GM12878 (cell line): ENCODE data around the gene PAQR7. TPM values are rescaled to one million over a fixed set of nuclear protein-coding genes. Genes with fewer than 3 reads are reported as not detected.

Experiments
- BMI1 ChIP-seq: fragments of 450-650 bp; IDR thresholded peaks from 2 replicates; pipeline ENCODE4 v1.6.1; 2016; ENCODE audit warnings: mild to moderate bottlenecking, moderate library complexity, borderline replicate concordance
- CBX5 ChIP-seq: sonication (generic); IDR thresholded peaks from 2 replicates; pipeline ENCODE4 v1.6.1; 2016; ENCODE audit warnings: low read depth, moderate library complexity, mild to moderate bottlenecking, inconsistent platforms
- CEBPB ChIP-seq, 2 experiments: fragments of 150-350 bp in 1 of 2; IDR thresholded peaks; 2 replicates each; pipeline ENCODE4 v1.6.1; 2012 to 2014; ENCODE audit warnings: low read depth in 2 of 2, low read length in 2 of 2, borderline replicate concordance in 1 of 2, inconsistent platforms in 1 of 2
- CHD4 ChIP-seq: fragments of 200-600 bp; sonication (generic); IDR thresholded peaks from 2 replicates; pipeline ENCODE4 v1.6.1; 2016; ENCODE audit warnings: mild to moderate bottlenecking
- ELK1 ChIP-seq: IDR thresholded peaks from 2 replicates; pipeline ENCODE4 v1.6.1; 2012; ENCODE audit warnings: low read depth, low read length, improper control_type of control experiment
- EP300 ChIP-seq, 2 experiments: fragments of 150-350 bp in 1 of 2; IDR thresholded peaks; 2 replicates each; pipeline ENCODE4 v1.6.1; 2011 to 2012; ENCODE audit warnings: low read depth in 2 of 2, low read length in 2 of 2, borderline replicate concordance in 1 of 2, improper control_type of control experiment in 1 of 2, inconsistent platforms in 1 of 2; ENCODE audit not compliant: control insufficient read depth in 1 of 2
- ESRRA ChIP-seq: IDR thresholded peaks from 2 replicates; pipeline ENCODE4 v1.6.1; 2012; ENCODE audit warnings: mild to moderate bottlenecking, low read length, improper control_type of control experiment
- GABPA ChIP-seq: IDR thresholded peaks from 2 replicates; pipeline ENCODE4 v1.6.1; 2014; ENCODE audit warnings: antibody characterized with exemption, low read depth, mild to moderate bottlenecking, inconsistent platforms
- IRF5 ChIP-seq: fragments of 450-650 bp; IDR thresholded peaks from 2 replicates; pipeline ENCODE4 v1.6.1; 2017; ENCODE audit warnings: borderline replicate concordance
- JUNB ChIP-seq: IDR thresholded peaks from 2 replicates; pipeline ENCODE4 v1.6.1; 2016; ENCODE audit warnings: antibody characterized with exemption, mild to moderate bottlenecking
- MXI1 ChIP-seq: fragments of 150-350 bp; IDR thresholded peaks from 2 replicates; pipeline ENCODE4 v1.6.1; 2011; ENCODE audit warnings: low read depth, mild to moderate bottlenecking, inconsistent platforms, low read length, improper control_type of control experiment
- NFYB ChIP-seq: IDR thresholded peaks from 2 replicates; pipeline ENCODE4 v1.6.1; 2011; ENCODE audit warnings: low read depth, mild to moderate bottlenecking, low read length, improper control_type of control experiment, moderate library complexity; ENCODE audit not compliant: insufficient read depth
- PML ChIP-seq: IDR thresholded peaks from 2 replicates; pipeline ENCODE4 v1.6.1; 2012; ENCODE audit warnings: low read length, inconsistent platforms
- REST ChIP-seq: IDR thresholded peaks from 2 replicates; pipeline ENCODE4 v1.6.1; 2012; ENCODE audit warnings: mild to moderate bottlenecking, low read depth, low read length
- RUNX3 ChIP-seq: IDR thresholded peaks from 2 replicates; pipeline ENCODE4 v1.6.1; 2012; ENCODE audit warnings: low read length, inconsistent platforms
- SREBF2 ChIP-seq: IDR thresholded peaks from 2 replicates; pipeline ENCODE4 v1.6.1; 2012; ENCODE audit warnings: mild to moderate bottlenecking, low read length
- ZNF207 ChIP-seq: fragments of 450-650 bp; IDR thresholded peaks from 2 replicates; pipeline ENCODE4 v1.6.1; 2014; ENCODE audit warnings: antibody characterized with exemption, mild to moderate bottlenecking, borderline replicate concordance
- ZNF622 ChIP-seq: fragments of 450-650 bp; IDR thresholded peaks from 2 replicates; pipeline ENCODE4 v1.6.1; 2017; ENCODE audit warnings: mild to moderate bottlenecking, inconsistent platforms
- polyA plus RNA-seq, 11 experiments: library from polyadenylated mRNA; depleted of rRNA in 4 of 11; unstranded in 6 of 11; stranded (reverse) in 5 of 11; fragments of >200 nt; fragmentation: Nextera tagmentation in 4 of 11; fragmentation: Illumina TruSeq in 1 of 11; extraction: Ambion mirVana in 4 of 11; extraction: Trizol in 1 of 11; gene quantifications; 1 replicate in 1 of 11; 2 replicates in 10 of 11; pipeline versions ENCODE4 v1.2.1 to v1.2.3, GENCODE V29; 2011 to 2016; ENCODE audit warnings: inconsistent platforms in 2 of 11, missing spikeins in 2 of 11, low read depth in 1 of 11
- total RNA-seq, 4 experiments: library from RNA; depleted of rRNA in 3 of 4; stranded (reverse); fragments of >200 nt in 3 of 4; fragmentation: Illumina TruSeq in 1 of 4; extraction: Trizol in 1 of 4; gene quantifications; 2 replicates each; pipeline versions ENCODE4 v1.2.1 to v1.2.3, GENCODE V29; 2013 to 2021
- TF ChIP-seq, protein P1 (sequence below): fragments of 450-650 bp; conservative IDR thresholded peaks from 2 replicates; pipeline ENCODE4 v1.6.1; 2017; ENCODE audit warnings: mild to moderate bottlenecking, moderate library complexity
- TF ChIP-seq, protein P2 (sequence below): fragments of 450-650 bp; IDR thresholded peaks from 2 replicates; pipeline ENCODE4 v1.6.1; 2016; ENCODE audit warnings: mild to moderate bottlenecking

Gene PAQR7
- total and polyA plus RNA-seq, 10 of the 15 experiments (the other 5 are each of a cell fraction or from before 2014, with no cell fraction given): 1.1 to 8.8 (median 5.2) TPM

DNA sequence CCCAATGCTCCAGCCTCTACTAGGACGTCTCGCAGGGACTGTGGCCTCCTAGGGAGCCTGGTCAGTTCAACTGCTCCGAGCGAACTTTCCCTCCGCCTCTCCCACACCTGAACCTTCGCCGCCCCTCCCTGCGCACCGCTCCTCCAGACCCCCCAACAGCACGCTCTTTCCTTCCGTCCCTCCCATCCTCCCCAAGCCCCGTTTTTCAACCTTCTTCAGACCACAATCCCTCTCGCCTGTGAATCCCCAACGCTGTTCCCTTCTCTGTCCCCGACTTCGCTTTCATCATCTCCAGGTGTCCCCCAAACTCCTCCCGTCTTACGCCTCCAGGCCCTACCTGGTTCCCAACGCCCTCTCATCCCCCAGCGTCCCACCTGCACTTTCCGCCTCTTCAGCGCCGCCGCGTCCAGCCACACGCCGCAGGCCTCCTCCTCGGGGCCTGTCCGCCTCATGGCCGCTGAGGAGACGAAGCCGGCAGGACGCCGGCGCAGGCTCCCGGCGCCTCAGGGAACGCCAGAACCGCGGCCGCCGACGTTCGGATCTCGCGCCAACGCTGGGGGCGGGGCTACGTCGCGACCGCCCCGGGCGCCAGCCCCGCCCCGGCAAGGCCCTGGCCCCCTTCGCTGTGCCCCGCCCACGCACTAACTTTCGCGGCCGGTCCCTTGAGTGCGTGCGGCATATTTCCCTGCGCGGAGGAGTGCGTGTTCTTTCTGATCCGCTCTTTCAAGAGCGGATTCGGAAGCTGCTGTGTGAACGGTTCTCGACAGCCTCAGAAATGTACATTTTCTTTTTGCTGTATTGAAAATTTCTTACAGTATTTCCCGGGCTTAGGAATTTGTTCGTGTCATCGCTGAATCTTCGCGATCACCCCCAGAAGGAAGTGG lies 16.4 kb downstream of the PAQR7 start, which contains the start of gene AUNIP (continued):
- no peak for TF ChIP-seq ESRRA
- TF ChIP-seq GABPA: no peak
- no peak; the same call in 1 of the 2 replicates for TF ChIP-seq RUNX3
- TF ChIP-seq CEBPB (IDR thresholded peaks at IDR 0.05; ENCODE audit: borderline replicate concordance in 1 of 2, low read depth in 2 of 2, low read length in 2 of 2): no peak
- TF ChIP-seq EP300 (IDR thresholded peaks at IDR 0.05; ENCODE audit: borderline replicate concordance in 1 of 2, control insufficient read depth in 1 of 2, low read depth in 2 of 2, low read length in 2 of 2): no peak
- TF ChIP-seq BMI1: no peak
- TF ChIP-seq PML: peak; percentile 95; the same call in 1 of the 2 replicates
- TF ChIP-seq ZNF622: no peak
- no peak for TF ChIP-seq SREBF2
- 0 out of 2 replicates have a peak, but pooled peaks have one; percentile 24 for TF ChIP-seq REST
- TF ChIP-seq JUNB: no peak
- no peak for TF ChIP-seq ELK1
- TF ChIP-seq CBX5: no peak
- no peak for TF ChIP-seq NFYB
- TF ChIP-seq, protein P1, sequence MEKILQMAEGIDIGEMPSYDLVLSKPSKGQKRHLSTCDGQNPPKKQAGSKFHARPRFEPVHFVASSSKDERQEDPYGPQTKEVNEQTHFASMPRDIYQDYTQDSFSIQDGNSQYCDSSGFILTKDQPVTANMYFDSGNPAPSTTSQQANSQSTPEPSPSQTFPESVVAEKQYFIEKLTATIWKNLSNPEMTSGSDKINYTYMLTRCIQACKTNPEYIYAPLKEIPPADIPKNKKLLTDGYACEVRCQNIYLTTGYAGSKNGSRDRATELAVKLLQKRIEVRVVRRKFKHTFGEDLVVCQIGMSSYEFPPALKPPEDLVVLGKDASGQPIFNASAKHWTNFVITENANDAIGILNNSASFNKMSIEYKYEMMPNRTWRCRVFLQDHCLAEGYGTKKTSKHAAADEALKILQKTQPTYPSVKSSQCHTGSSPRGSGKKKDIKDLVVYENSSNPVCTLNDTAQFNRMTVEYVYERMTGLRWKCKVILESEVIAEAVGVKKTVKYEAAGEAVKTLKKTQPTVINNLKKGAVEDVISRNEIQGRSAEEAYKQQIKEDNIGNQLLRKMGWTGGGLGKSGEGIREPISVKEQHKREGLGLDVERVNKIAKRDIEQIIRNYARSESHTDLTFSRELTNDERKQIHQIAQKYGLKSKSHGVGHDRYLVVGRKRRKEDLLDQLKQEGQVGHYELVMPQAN: peak; percentile 99
- peak; percentile 88; the same call in 1 of the 2 replicates for TF ChIP-seq MXI1
- TF ChIP-seq ZNF207: peak; percentile 63; the same call in 1 of the 2 replicates
- TF ChIP-seq CHD4: no peak
- TF ChIP-seq, protein P2, sequence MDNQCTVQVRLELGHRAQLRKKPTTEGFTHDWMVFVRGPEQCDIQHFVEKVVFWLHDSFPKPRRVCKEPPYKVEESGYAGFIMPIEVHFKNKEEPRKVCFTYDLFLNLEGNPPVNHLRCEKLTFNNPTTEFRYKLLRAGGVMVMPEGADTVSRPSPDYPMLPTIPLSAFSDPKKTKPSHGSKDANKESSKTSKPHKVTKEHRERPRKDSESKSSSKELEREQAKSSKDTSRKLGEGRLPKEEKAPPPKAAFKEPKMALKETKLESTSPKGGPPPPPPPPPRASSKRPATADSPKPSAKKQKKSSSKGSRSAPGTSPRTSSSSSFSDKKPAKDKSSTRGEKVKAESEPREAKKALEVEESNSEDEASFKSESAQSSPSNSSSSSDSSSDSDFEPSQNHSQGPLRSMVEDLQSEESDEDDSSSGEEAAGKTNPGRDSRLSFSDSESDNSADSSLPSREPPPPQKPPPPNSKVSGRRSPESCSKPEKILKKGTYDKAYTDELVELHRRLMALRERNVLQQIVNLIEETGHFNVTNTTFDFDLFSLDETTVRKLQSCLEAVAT: no peak
- TF ChIP-seq IRF5: no peak
